Endometrial microvascular endothelial cells (primary cell): ENCODE measurements around the gene RGS13. TPM values are rescaled to one million over a fixed set of nuclear protein-coding genes. Genes with fewer than 3 reads are reported as not detected.
"Not testable (repeated sequence)": the region's sequence is repeated elsewhere in the genome, so short reads cannot be mapped to it uniquely, and the experiment has no call there.

Experiments used
- in situ Hi-C: cut with HindIII; loops from 2 replicates; pipeline ENCODE4 v1.10.0; 2017; ENCODE audit warnings: low sequenced_read_pairs, low pct_unique_long_range_greater_than_20kb; ENCODE audit errors: inconsistent ontology term
- total RNA-seq: library from RNA; depleted of rRNA; stranded (reverse); fragments of >200 nt; gene quantifications from one replicate; pipeline ENCODE4 v1.2.3, GENCODE V29; 2015; ENCODE audit errors: inconsistent ontology term

RGS13 gene
- total RNA-seq, 1 donor from 2014 or later = not detected

DNA sequence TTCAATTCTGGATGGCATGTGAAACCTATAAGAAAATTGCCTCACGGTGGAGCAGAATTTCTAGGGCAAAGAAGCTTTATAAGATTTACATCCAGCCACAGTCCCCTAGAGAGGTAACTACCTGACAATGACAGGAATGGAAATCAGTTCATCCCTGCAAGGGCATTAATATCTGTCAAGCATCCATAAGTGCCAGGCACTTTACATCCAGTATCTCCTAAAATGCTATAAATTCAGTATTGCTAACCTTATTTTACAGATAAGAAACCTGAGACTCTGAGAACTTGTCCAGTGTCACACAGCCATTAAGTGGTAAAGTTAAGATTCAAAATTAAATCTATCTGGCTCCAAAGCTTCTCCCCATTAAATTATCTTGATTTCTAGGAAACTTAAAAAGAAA is 22.3 kb downstream of the RGS13 start:
- in situ Hi-C loops = no loop called here

DNA sequence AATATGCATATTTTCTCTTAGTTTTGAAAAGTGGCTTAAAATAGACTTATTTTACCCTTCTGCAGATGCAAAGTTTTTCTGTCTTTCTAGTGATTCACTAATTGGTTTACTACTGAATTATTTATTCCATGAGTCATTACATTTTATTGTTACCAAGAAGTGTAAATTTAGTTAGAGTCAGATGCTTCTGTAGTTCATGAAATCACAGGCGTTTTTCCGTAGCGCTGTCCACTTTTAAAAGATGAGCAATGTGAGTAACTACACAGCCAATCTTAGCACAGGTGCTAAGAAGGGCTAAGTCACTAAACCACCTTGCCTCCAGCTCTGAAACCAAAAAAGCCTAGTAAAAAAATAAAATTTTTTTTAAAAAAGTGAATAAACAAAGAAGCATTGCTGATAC is 24.7 kb downstream of the RGS13 start:
- in situ Hi-C loops = no loop called here

DNA sequence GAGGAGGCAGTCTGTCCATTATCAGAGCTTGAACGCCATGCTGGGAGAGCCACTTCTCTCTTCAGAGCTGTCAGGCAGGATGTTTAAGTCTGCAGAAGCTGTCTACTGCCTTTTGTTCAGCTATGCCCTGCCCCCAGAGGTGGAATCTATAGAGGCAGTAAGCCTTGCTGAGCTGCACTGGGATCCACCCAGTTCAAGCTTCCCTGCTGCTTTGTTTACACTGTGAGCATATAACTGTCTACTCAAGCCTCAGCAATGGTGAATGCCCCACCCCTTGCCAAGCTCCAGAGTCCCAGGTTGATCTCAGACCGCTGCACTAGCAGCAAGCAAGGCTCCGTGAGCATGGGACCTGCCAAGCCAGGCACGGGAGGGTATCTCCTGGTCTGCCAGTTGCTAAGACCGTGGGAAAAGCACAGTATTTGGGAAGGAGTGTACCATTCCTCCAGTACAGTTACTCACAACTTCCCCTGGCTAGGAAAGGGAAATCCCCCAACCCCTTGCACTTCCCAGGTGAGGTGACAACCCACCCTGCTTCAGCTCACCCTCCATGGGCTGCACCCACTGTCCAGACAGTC is 32.5 kb downstream of the RGS13 start:
- in situ Hi-C loops = no loop called here

DNA sequence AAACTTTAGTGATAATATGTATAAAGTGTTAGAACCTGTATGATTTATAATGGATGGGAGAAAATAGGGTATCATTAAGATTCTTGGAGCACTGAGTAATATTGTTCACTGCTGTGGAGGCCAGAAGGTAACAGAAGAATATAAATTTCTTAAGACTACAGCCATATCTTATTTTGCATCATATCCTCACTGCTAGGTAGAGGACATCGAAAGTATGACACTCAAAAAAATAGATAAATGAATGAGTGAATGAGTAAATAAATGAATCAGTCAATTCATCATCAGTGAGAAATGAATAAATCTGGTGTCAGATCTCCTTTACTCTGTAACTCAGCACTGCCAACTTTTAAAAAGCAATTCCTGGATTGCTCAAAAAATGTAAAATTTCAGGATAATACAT is 33.2 kb downstream of the RGS13 start:
- in situ Hi-C loops = no loop called here

DNA sequence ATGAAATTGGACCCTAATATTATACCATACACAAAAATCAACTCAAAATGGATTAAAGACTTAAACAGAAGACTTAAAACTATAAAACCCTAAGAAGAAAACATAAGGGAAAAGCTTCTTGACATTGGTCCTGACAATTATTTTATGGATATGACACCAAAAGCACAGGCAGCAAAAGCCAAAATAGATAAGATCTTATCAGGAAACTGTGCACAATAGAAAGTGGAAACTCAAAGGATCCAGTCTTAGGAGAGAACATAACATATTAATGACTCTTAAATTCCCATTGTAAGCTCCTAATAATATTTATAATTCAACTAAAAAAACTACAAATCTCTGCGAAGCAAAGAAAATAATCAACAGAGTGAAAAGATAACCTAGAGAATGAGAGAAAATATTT is 39.8 kb downstream of the RGS13 start:
- in situ Hi-C loops = no loop called here

DNA sequence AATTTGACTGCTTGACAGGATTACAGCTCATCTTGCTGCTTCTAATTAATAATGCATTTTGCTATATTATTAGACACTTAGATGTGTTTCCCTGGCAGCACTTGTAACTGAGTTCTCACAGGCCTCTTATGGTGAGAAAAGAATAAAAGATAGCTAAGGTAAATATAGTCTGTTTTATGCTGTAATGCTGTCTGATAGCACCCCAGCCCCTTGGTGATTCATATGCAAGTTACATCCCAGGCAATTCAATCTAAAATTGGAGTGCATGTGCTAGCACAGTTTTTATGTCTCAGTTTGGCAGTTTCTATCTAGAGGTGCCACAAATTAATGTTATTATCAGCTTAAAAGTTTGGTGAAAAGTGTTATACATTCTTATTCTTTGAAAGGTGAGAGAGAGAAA is 42.2 kb downstream of the RGS13 start:
- in situ Hi-C loops = no loop called here

DNA sequence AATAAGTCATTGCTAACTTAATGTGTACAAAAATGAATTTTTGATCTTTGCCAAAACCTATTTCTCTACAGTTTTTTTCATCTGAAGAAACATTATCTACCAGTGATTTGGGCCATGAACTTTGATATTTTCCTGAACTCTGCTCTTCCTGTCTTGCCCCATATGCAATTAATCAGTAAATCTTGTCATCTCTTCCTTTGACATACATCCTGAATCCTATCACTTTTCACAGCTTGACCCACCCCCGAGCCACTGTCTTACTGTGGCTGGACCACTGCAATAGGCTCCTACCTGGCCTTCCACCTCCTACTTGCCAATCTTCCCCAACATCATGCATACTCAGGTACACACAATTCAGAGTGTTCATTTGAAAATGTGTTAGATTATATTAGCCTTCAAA is 46.4 kb downstream of the RGS13 start:
- in situ Hi-C loops = no loop called here

DNA sequence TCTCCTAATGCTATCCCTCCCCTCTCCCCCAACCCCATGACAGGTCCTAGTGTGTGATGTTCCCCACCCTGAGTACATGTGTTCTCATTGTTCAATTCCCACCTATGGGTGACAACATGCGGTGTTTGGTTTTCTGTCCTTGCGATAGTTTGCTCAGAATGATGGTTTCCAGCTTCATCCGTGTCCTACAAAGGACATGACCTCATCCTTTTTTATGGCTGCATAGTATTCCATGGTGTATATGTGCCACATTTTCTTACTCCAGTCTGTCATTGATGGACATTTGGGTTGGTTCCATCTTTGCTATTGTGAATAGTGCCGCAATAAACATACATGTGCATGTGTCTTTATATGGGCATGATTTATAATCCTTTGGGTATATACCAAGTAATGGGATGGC is 47.1 kb downstream of the RGS13 start:
- in situ Hi-C loops = not testable (repeated sequence)

DNA sequence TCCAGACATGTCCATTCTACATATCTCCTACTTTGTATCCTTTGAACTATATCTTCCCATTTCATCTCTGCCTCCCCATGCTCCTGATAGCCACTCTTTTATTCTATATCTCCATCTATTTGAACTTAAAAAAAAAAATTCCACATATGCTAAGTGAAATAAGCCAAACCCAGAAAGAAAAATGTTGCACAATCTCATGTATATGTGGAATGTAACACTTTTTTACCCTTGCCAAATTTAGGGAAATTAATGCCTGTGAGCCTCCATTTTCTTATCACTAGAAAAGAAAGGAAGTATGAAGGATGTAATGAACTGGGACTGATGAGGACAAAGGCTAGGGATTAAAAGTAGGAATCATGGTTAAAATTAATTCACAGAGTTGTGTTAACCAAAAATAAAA is 53.5 kb downstream of the RGS13 start:
- in situ Hi-C loops = no loop called here

DNA sequence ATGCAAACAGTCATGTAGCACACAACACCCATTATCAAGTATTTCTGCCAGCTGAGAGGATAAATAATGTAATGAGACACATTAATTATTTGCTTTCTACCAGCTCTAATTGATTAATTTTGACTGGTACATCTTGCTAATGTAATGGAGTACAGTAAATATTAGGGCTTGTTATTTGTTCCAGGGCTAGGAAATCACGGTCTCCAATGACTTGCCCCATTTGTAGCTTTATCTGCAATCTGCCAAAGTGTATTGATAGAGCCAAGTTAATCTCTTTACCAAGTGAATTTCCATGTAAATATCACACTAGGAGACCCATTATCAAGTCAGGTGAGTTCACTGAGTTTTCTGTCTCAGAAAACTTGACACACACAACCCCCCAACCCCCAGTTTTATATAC is 55.1 kb downstream of the RGS13 start:
- in situ Hi-C loops = no loop called here

DNA sequence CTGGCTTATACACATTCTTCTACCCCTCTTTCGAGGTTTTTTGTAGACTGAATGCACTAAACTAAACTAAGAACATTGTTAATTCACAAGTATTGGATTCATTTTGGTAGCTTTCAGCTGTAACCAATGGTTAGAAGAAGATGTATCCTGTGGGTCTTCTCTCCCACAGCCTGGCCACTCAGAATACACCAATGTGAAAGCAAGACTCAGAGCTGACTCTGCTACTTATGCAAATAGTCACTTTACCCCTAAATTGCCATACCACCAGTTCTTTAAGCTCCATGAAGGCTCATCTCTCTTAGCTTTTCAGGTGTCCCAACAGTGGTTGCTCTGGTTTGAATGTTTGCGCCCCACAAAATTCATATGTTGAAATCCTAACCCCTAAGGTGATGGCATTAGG is 60.1 kb downstream of the RGS13 start:
- in situ Hi-C loops = no loop called here

DNA sequence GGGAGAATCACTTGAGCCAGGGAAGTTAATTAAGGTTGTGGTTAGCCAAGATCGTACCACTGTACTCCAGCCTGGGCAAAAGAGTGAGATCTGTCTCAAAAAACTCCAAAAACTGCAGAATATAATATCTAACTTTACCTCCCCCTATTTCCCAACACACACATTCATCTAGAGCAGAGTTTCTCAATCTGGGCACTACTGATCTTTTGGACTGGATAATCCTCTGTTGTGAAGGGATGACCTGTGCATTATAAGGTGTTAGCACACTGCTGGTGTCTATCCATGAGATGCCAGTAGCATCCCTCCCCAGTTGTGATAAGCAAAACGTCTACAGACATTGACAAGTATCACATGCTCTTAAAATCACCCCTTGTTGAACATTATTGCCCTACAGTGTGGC is 61.8 kb downstream of the RGS13 start:
- in situ Hi-C loops = no loop called here

DNA sequence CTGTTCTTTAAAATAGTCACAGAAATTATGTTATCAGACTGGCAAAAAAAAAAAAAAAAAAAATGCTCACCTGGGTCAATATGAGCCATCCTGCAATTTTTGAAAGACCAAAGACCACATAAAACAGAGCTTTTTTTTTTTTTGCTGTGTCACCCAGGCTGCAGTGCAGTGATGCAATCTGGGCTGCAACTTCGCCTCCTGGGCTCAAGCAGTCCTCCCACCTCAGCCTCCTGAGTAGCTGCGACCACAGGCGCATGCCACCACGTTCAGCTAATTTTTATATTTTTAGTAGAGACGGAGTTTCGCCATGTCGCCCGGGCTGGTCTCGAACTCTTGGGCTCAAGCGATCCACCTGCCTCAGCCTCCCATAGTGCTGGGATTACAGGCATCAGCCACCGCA is 62.8 kb downstream of the RGS13 start:
- in situ Hi-C loops = no loop called here

DNA sequence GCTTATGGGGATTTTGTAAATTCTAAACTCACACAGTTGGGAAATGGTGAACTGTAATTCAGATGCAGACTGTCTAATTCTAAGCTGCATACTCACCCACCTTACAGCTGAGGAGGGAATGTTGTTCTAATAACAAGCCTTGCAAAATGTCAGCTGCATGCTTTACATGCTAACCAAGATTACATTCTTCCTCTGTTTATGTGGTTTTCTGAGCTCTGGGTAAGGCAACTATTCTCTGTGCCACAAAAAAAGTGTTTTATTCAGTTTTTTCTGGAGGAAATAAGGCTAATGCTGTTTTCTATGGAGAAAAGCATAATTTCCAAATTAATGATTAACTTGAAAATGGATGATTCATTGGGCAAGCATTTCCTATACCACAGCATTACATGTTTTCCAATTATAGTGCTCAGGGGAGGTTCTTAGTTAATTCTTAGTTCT is 64.9 kb downstream of the RGS13 start:
- in situ Hi-C loops = no loop called here

DNA sequence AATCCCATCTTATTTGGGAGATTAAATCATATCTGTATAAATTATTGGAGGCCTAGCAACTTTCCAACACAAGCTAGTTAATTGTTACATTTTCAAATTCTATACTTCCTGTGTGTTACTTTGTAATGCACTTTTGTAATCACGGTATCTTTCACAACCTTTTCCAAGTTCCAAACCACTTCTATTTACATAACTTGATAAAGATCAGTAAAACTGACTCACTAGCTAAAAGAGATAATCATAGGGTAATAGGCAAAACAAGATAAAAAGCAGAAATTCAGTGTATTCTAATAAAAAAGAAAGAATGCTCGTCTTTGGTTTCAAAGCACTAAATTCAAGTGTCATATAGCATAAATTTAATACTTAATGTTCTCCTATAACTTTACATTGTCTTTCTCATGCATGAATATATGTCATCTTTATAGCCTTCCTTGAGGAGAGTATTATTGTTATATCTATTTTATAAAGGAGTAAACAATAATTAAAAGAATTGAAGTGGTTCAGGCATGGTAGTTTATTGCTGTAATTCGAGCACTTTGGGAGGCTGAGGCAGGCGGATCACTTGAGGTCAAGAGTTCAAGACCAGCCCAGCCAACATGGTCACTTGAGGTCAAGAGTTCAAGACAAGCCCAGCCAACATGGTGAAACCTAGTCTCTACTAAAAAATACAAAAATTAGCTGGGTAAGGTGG is 66.4 kb downstream of the RGS13 start:
- in situ Hi-C loops = no loop called here

DNA sequence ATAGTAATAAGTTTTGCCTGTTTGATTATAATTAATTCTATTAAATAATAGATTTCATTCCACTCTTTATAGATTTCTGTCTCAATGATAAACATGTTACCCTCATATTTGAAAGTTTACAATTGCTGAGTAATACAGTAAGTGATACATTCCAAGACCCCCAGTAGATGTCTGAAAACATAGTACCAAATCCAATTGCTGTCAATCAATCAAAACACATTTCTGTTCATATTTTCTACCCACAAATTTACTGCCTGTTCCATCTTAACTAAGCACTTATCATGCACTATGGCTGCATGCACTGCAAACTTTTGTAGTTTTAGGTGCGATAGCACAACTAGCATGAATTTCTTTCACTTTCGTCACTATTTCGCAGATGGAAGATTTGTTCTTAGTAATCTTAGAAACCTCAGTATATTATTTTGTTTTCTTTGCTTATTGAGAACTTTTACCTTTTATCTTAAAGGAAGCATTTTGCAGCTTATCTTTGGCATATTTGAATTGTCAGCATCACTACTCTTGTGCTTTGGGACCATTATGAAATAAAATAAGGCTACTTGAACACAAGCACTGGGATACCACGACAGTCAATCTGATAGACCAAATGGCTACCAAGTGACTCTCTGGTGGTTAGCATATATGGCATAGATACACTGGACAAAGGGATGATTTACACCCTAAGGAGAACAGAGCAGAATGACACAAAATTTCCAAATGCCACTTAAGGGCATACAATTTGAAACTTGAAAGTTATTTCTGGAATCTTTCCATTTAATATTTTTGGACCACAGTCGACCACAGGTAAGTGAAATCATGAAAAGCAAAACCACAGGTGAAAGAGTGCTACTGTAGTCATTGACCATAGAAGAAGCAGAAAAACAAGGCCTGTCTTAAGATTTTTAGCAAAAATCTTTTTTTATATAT is 67.6 kb downstream of the RGS13 start:
- in situ Hi-C loops = no loop called here

DNA sequence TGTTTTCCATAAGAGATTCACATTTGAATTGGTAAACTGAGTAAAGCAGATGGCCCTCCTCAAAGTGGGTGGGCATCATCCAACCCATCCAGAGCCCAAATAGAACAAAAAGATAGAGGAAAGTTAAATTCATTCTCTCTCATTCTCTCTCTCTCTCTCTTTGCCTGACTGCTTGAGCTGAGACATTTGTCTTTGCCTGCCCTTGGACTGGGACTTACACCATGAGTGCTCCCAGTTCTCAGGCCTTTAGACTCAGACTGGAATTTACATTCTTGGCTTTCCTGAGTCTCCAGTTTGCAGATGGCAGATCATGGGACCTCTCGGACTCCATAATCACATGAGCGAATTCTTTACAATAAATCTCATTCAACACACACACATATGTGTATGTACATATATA is 69.6 kb downstream of the RGS13 start:
- in situ Hi-C loops = no loop called here

DNA sequence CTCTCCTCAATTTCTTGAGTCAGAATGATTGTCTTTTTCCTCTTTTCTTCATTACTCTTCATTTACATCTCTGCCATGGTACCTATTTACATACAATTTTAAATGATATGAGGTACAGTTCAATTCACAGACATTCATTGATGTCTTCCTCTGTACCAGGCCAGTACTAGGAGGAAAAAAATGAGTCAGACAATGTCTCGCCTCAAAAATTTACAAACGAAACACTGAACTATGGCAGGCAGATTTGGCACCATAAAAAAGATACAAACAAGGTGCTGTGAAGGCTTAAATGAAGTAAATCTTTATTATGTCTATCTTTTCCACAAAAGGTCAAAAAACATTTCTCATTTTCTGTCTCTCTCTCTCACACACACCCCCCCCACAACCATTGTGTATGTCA is 71.0 kb downstream of the RGS13 start:
- in situ Hi-C loops = no loop called here

DNA sequence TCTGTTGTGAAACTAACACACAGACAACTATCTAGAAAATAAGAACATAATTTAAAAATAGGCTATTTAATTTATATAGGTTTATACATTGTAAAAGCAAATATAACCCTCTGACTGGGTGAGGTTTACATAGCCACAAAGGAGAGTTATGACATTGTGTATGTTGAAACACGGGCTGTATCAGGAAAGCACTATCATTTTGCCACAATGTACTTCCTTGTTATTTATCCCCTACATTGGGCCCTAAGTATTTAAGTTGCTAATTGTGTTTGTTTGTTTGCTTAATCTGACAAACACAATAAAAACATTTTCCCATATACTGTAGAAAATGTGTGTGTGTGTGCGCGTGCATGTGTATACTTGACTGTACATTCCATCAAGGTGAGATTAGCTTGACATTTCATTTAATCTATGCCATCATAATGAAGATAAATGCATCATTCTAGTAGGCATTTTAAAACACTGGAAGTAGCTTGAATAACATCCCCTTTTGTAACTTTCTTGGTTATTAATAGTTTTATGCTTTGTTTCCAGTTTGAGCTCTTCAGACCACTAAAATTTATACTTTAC is 72.1 kb downstream of the RGS13 start:
- in situ Hi-C loops = no loop called here

DNA sequence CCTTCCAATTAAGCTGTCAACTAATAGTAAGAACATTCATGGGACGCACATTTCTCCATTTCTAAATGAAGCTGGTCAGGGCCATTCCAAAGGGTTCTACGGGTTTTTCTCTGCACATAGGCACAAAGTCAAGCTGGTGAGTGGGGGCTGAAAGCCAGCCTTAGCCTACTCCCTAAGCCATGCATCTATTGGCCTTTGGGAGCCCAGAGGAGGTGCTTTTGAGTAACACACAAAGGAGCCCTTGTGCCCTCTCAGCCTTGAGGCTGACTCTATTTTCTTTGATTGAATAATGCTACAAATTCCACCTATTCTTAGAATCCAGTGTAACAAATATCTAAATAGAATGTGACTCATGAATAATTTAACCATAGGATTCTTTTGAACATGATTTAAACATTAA is 73.6 kb downstream of the RGS13 start:
- in situ Hi-C loops = no loop called here
